Mesothelial cell of epicardium (in vitro differentiated cells): Measurements from ENCODE around the gene ARNT2. TPM values are rescaled to one million over a fixed set of nuclear protein-coding genes. Genes with fewer than 3 reads are reported as not detected.

Experiments used
- DNase-seq, 2 experiments: peaks; one replicate each; pipeline ENCODE4 v3.0.0; 2021; ENCODE audit warnings: low spot score in 2 of 2; ENCODE audit not compliant: unreplicated experiment in 2 of 2
- H3K27ac Mint-ChIP-seq: 2 replicates; pipeline ENCODE4 v1.8.0; 2021; ENCODE audit warnings: mixed read lengths
- H3K27me3 Mint-ChIP-seq: 2 replicates; pipeline ENCODE4 v1.8.0; 2021; ENCODE audit warnings: low read depth, mixed read lengths
- H3K36me3 Mint-ChIP-seq: 2 replicates; pipeline ENCODE4 v1.8.0; 2021; ENCODE audit warnings: mixed read lengths
- H3K4me1 Mint-ChIP-seq: 2 replicates; pipeline ENCODE4 v1.8.0; 2021; ENCODE audit warnings: mixed read lengths
- H3K4me3 Mint-ChIP-seq: 2 replicates; pipeline ENCODE4 v1.8.0; 2021; ENCODE audit warnings: mild to moderate bottlenecking, moderate library complexity, mixed read lengths
- H3K9me3 Mint-ChIP-seq: 2 replicates; pipeline ENCODE4 v1.8.0; 2021; ENCODE audit warnings: mixed read lengths
- CTCF ChIP-seq: fragments of 200-600 bp; sonication (generic); IDR thresholded peaks from one replicate; pipeline ENCODE4 v1.5.0; 2021; ENCODE audit warnings: antibody characterized with exemption; ENCODE audit not compliant: unreplicated experiment
- total RNA-seq: library from RNA; stranded (reverse); gene quantifications from 3 replicates; pipeline ENCODE4 v1.2.1, GENCODE V29; 2021

ARNT2 gene
- total RNA-seq, 1 donor from 2014 or later, result 20.2 TPM

GRCh38 chr15:80605591-80606150, 201.5 kb downstream of the ARNT2 start:
- no peak for TF ChIP-seq CTCF
- H3K36me3 Mint-ChIP-seq, result no peaks in the 10 kb centered on the region
- peaks cover 21% of the 10 kb centered on the region for H3K4me1 Mint-ChIP-seq
- no peak overlapping the region for H3K4me3 Mint-ChIP-seq
- peaks cover 10% of the 10 kb centered on the region for H3K27me3 Mint-ChIP-seq
- H3K27ac Mint-ChIP-seq, result no peak overlapping the region
- H3K9me3 Mint-ChIP-seq, result no peaks in the 10 kb centered on the region
- DNase-seq, result no peak

GRCh38 chr15:80606511-80607071, 202.4 kb downstream of the ARNT2 start:
- Mint-ChIP-seq H3K4me3 (no peak overlapping the region), H3K27ac (no peak overlapping the region), H3K27me3 (peaks cover 10% of the 10 kb centered on the region), H3K4me1 (peaks cover 21% of the 10 kb centered on the region), H3K36me3 (no peaks in the 10 kb centered on the region), H3K9me3 (no peaks in the 10 kb centered on the region)
- no peak for TF ChIP-seq CTCF
- no peak for DNase-seq

- Mint-ChIP-seq H3K4me3 (no peak overlapping the region), H3K36me3 (no peaks in the 10 kb centered on the region), H3K9me3 (no peaks in the 10 kb centered on the region), H3K27me3 (peaks cover 10% of the 10 kb centered on the region), H3K4me1 (peaks cover 21% of the 10 kb centered on the region), H3K27ac (peak overlapping the region; percentile 19)
- no peak for DNase-seq
- TF ChIP-seq CTCF, result no peak
These were observed 203.3 kb downstream of the ARNT2 start for GRCh38 chr15:80607287-80607980.

GRCh38 chr15:80608688-80609087, 204.5 kb downstream of the ARNT2 start:
- Mint-ChIP-seq H3K27me3 (peaks cover 7% of the 10 kb centered on the region), H3K4me3 (no peak overlapping the region)

GRCh38 chr15:80609091-80609490, 204.9 kb downstream of the ARNT2 start:
- H3K4me1 Mint-ChIP-seq, result peaks cover 25% of the 10 kb centered on the region
- no peaks in the 10 kb centered on the region for H3K36me3 Mint-ChIP-seq
- DNase-seq, result no peak
- H3K27me3 Mint-ChIP-seq, result peaks cover 9% of the 10 kb centered on the region
- no peaks in the 10 kb centered on the region for H3K9me3 Mint-ChIP-seq
- TF ChIP-seq CTCF, result no peak
- no peak overlapping the region for H3K4me3 Mint-ChIP-seq
- H3K27ac Mint-ChIP-seq, result no peak overlapping the region

More at GRCh38 chr15:80608688-80609087, 204.5 kb downstream of the ARNT2 start:
- no peak for TF ChIP-seq CTCF
- peaks cover 21% of the 10 kb centered on the region for H3K4me1 Mint-ChIP-seq
- H3K27ac Mint-ChIP-seq, result no peak overlapping the region
- no peak for DNase-seq
- no peaks in the 10 kb centered on the region for H3K36me3 Mint-ChIP-seq
- H3K9me3 Mint-ChIP-seq, result no peaks in the 10 kb centered on the region
